COLO829 (cell line): ENCODE data around the gene LRRC36.
"Not testable (repeated sequence)": the region's sequence is repeated elsewhere in the genome, so short reads cannot be mapped to it uniquely, and the experiment has no call there.

Experiments
- DNase-seq: peaks from one replicate; pipeline ENCODE4 v3.0.0; 2012; ENCODE audit warnings: low spot score

The LRRC36 gene

DNA sequence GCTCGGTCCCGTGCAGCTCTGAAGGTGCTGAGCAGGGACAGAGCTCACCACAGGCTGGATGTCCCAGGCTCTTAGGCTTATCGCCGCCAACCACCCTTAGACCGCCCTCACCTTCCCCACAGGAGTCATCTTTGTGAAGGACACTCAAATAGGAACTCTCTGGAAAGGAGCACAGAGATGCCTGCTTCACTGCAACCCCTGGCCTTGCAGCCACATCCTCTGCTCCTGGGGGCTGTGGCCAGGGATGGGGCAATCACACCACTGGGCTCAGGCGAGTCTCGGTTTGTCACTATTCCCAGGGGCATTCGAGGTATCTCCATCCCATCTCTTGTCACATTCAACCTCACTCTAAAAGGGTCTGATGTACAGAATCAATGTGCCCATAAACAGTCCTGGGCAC, 78.7 kb downstream of the LRRC36 start:
- no peak for DNase-seq

DNA sequence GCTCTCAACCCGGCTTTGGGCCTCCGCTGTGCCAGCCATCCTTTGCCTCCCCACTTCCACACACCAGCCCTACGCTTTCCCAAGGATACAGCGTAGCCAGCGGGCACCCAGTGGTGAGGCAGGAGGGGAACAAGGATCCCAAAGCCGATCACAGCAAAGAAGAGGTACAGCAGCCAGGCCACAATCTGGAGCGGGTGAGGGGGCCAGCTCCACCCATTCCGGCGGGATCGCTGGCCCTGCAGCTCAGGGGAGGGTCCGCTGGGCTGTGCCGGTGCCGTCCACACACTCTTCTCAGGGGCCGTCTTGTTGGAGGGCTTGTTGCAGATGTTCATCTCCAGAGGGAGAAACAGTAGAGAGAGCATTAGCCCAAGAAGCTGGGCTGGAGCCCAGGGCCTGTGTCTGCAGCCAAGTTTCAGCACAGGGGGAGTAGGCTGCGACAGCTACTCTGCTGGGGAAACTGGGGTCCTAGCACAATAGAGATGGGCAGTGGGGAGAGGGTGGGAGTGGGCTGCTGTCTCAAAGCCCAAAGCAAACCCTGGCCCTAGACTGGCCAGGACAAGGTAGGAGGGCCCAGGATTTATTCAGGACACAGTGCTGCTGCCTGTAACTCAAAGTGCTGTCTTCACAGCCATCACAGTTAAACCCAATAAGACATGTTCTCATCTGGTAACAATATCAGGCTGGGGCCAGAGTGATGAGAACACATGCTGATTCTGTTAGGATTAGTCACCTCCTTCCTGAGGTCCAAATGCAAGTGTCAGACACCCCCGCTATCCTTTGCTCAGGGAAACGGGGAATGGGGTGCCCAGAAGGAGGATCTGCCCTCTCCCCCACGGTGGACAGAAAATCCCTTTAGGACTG, 79.7 kb downstream of the LRRC36 start:
- DNase-seq = no peak

DNA sequence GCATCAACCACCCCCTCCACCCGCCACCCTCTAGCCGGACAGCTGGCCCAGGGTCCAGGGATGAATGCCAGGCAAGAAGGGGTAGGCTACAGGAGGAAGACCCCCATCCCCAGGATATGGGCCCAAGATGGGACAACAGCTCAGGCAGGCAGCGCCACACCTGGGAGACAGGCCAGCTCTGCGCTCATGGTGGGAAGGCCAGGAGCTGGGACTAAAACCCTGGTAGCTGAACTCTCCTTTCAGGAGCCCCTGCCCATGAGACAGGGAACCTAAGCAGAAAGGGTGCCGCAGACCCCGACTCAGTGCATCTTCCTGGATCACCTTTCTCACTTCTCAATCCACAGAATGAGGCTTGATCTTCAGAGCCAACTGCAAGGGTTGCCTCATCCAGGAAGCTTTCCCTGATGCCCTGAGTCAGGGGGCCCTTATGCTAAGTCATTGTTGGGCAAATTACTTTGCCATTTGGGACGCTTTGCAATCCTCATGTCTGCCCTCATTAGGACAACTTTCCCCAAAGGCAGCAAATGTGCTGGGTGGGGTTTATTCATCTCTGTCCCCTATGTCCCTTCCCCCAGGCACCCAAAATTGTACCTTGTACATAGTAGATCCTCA, 80.7 kb downstream of the LRRC36 start:
- DNase-seq = no peak

DNA sequence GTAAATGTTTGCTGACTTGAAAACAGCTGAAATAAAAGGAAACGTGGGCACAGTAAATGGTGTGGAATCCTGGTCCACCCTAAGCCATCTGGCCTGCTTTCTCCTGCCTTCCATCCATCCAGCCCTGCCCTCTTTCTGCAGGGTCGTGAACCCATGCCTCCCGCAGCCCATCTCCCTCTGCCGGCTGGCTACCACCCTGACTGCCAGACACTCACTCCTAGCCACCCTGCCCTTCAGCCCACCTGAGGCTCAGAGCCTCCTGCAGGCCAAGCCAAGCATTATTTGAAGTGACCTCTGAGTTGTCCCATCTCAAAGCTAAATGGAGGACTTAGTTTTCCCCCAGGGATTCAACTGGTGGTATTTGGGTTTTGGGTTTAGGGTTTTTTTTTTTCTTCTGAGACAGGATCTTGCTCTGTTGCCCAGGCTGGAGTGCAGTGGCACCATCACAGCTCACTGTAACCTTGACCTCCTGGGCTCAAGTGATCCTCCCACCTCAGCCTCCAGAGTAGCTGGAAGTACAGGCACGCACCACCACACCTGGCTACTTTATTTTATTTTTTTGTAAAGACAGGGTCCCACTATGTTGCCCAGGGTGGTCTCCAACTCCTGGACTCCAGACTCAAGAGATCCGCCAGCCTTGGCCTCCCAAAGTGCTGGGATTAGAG, 81.3 kb downstream of the LRRC36 start:
- no peak for DNase-seq

DNA sequence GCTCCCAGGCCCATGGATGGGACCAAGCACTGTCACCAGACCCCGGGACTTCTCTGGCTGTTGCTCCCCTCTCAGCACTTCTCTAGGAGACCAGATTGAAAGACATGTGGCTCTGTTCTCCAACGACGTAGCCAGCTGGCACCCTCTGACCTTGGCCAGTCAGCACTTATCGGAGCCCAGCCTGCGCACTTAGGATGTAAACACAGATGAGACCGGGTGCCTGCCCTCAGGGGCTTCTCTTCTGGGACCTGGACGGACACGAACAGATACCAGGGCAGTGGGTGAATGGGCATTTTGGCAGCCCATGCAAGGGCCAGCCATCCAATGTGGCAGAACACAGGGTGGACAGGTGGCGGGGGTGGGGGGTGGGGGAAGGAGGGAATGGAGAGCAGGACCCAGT, 83.0 kb downstream of the LRRC36 start:
- DNase-seq = no peak

DNA sequence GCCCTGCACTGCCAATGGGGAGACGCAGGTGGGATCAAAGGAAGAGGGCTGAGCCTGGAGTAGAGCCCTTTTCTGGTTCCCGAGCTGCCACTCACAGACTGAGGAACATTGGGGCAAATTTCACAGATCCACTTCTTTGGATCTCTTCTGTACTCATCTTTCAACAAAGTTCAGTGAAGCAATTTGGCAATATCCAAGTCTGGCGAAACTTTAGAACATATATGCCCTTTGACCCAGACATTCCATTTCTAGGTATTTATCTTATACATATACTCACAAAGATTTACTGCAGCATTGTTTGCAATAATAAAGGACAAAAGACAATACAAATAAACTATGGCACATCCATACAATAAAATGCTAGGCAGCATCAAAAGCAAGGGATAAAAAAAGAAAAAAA, 84.7 kb downstream of the LRRC36 start:
- DNase-seq = no peak

DNA sequence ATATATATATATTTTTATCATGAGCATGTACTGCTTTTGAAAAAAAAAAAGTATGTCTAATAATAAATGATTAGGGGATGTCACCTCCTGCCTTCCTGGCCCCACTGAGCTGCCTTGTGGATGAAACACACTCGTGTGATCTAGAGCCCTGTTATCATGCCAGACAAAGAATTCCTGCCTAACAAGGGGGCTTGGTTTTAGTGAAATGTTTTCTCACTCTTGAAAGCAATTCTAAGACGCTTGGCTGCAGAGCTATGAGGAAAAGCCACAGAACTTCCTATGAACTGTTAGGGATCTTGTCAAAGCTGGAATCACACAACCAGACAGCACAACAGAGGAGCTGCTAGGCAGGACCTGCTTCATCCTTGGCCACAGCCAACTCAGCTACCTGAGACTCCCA, 85.7 kb downstream of the LRRC36 start:
- DNase-seq = no peak

DNA sequence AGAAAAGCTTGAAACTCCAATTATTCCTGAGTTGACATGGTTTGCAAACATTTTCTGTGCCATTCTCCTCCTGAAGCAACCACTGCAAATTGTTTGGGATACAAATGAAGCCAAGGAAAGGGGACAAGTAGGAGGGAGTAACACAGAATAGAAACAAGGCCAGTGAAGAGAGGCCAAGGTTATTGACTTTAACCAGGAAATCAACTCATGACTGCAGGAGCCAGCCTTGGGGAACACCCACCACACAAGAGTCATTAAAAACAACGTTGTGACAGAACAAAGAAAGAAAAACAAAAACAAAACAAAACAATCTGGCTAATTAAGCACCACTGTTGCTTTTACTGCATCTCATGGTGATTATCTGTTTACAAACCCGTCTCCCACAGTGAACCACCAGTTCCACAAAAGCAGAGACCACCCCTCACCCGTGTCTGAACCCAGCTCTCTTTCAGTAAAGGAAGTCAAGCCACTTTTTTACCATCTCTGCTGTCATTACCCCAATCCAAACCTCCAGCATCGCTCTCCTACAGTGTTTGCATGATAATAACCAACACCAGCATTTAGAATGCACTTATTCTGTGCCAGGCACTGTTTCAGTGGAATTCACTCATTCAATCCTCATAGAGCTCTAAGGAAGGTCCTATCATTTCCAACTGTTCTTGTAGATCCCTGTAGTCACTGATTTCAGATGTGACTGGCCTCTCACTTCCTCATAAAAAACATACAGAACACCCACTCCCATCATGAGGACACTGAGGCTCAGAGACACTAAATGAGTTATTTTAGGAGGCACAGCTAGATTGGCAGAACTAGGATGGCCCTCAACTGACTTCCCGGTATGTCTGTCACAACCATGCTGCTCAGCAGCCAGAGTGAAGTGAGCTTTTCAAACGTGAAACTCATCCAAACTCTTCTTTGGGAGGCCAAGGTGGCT, 87.6 kb downstream of the LRRC36 start:
- no peak for DNase-seq

DNA sequence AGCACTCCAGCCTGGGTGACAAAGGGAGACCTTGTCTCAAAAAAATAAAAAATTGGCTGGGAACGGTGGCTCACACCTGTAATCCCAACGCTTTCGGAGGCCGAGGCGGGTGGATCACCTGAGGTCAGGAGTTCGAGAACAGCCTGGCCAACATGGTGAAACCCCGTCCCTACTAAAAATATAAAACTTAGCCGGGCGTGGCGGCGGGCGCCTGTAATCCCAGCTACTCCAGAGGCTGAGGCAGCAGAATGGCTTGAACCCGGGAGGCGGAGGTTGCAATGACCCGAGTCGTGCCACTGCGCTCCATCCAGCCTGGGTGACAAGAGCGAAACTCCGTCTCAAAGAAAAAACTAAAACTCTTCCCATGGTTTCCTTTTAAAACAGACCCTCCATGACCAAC, 88.8 kb downstream of the LRRC36 start:
- DNase-seq = not testable (repeated sequence)

DNA sequence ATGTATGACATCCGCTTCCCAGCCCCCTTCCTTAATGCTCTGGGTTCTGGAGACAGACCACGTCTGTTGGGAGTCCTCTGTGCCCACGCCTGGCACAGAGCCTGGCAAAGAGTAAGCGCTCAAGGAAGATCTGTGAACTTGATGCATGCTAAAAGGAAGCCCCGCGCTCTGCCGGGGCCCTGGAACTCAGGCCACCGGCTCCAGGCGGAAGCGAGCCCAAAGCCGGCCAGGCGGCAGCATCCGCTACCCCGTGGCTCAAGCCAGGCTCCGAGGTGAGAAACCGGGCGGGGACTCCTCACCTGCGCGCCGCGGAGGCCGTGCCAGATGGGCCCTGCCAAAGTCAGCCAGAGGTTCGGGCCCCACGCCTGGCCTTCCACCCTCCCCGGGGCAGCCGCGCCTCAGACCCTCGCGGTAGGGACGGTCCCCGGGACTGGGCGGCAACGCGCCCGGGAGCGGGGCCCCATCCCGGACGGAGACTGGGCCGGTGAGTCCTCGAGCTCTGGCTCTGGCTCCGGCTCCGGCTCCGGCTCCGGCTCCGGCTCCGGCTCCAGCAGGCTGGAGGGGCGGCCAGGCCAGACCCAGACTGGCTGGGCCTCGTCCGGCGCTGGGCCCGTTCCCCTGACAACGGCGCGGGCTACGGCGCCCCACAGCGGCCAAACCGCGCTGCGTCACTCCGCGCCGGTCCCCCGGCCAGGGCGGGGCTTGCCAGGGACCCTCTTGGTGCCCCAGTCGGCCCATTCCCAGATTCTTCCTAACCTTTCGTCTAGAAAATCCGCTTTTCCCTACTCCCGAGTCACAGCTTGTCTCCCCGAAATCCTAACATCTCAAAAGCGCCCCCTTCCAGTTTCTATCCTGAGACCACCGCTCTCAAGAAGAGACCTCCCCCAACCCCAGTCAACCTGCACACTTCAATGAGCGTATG, 89.5 kb downstream of the LRRC36 start, which contains the start of gene ZDHHC1:
Gene ZDHHC1 (minus strand): TSS at position 606 of the 922 bp plus-strand sequence. CDS start 8,702 bp downstream, outside the sequence.
- peak; percentile 20 for DNase-seq

DNA sequence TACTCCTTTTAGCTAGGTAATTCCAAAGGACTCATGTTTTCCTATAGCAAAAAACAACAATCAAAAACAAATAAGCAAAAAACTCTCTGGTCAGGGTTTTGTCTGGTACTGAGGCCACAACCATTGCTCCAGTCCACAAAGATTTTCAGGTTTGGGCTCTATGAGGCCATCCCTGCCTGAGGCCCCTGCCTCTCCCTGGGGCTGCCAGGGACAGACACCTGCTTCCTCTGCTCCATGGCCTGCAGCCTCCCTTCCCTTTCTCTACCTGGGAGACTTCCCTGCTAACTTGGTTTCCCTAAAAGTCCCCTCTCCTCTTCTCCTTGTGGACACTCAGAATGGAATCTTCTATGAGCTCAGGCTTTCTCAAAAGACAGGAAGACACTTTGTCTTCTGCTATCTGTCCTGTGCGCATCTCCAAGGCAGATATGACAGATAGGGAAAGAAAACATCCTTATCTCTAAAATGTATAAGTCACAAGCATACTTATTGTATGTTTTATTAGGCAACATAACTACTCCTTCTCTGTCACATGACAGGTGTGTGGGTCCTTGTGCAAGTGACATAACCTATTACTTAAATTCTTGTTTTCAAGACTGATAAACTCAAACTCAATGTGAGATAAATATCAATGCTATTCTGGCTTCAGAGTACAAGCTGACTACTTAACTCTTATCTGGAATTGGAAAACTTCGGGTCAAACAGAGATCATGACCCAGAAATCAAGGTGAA, 90.9 kb downstream of the LRRC36 start:
- DNase-seq = no peak

DNA sequence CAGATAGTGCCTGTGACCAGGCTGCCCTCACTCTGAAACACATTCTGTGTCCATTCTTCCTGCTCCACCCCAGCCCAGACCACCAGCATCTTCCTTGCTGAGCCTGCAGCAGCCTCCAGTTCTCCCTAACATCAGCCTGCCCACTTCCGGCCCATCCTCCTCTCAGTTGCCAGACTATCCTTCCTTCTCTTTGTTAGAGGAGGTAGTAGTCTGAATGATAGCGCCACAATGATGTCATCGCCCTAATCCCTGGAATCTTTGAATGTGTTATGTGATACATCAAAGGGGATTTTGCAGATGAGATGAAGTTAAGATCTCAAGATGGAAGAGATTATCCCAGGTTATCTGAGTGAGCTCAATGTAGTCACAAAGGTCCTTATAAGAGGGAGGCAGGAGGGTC, 92.9 kb downstream of the LRRC36 start:
- no peak for DNase-seq

DNA sequence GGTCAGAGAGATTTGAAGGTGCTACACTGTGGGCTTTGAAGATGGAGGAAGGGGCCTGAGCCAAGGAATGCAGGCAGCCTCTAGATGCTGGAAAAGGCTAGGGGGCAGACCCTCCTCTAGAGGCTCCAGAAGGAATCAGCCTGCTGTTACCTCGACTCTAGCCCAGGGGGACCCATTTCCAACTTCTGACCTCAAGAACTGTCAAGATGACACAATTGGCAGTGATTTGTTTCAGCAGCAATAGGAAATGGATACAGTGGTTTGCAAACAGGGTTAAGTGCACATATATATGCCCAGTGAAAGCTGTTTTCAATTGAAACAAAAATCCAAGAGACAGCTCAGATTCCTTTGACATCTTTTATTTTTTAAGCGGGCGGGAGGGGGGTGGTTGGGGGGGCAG, 93.3 kb downstream of the LRRC36 start:
- DNase-seq = no peak

DNA sequence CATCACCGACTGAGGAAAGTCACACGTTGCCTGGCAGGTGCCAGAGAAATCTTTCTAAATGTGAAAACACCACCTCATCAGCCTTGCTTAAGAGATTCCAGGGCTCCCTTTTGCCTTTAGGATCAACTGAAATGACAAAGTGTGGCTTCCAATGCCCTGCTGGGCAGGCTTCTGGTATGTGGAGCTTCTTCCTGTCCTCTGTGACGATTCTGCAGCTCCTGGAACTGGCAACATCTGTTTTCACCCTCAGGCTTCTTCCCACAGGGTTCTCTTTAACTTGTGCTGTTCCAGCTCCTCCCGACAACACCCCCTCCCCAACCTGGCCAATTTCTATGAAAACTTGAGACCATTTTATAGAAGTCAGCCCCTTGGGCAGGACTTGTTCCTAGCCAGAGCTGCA, 94.4 kb downstream of the LRRC36 start:
- no peak for DNase-seq

DNA sequence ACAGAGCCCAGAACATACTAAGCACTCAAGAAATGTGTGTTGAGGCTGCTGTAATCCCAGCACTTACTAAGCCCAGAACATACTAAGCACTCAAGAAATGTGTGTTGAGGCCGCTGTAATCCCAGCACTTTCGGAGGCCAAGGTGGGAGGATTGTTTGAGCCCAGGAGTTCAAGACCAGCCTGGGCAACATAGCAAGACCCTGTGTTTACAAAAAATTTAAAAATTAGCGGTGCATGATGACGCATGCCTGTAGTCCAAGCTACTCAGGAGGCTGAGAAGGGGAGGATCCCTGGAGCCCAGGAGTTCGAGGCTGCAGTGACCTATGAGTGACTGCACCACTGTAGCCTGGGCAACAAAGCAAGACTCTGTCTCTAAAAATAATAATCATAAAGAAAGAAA, 96.4 kb downstream of the LRRC36 start:
- DNase-seq = no peak

DNA sequence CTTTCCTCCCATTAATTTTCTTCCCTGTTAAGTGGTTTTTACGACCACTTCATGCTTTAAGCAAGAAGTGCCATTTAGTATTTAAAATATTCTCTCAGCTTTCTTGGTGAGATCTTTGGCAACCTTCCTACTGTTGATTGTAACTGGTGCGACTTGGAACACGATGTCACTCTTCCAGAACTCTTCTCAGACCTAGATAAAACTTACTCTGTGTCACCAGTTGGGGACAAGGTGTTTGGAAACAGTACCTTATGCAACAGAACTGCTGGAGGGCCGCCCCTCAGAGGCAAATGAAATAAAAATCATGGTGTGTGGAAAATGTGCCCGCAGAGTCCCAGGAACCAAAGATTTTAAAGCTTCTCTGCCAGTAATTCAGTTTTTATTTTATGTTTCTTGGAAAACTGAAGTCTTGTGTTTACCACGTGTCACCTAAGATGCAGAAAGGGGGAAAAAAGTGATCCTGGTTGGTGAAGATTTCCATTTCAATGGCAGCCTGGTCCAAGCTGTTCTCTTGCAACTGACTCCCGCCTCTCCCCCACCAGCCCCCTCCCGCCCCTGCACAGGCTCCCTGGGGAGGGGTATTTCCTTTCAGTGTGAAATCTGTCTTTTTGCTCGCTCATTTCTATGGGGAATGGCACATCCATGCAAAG, 97.1 kb downstream of the LRRC36 start:
- no peak for DNase-seq

DNA sequence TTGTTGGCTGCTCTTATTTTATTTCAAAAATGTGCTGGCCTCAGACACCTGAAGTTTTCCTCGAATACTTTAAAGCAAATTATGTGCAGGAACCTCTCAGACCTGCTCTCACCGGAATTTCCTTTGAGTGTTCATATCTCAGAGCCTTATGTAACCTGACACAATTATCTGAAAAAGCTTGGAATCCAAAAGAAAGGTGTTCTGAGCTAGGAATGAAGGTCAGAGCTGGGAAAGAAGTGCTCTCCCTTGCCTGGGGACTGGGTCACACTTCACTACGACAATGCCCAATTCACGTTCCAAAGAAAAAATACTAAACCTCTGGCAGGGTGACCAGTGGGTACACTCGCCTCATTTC, 97.6 kb downstream of the LRRC36 start:
- no peak for DNase-seq

DNA sequence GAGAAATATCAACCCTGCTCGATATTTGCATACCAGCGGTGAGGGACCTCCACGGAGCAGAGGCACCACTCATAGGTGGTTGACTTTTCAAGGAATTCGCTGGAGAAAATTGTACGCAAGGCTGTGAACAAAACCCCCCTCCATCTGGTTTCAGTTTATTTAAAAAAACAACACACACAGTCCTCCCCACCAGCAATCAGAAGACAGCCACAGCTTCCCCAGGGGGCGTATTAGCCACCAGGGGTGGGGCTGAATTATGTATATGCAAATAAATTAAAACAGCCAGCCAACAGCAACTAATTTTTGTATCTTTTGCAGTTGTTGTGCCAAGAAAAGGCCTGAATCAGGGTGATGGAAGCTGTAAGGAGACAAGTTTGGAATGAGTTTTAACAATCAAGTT, 98.4 kb downstream of the LRRC36 start:
- DNase-seq = no peak

DNA sequence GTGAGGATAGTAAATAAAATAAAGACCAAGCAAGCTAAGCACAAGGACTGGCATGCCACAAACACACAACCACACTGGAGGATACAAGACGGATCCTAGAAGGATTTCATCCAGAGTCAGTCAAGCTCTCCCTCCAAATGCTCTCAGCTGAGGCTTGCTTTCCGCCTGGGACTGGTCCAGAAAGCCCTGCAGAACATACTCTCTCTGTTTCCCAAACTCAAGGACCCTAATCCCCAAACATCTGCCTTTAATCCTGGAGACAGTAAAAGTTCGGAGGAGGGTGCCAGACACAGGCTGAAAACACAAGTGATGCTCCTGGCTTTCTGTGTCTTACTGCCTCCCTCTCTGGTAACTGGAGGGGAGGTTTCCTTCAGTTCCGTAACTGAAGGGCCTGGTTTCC, 99.0 kb downstream of the LRRC36 start:
- DNase-seq = no peak

DNA sequence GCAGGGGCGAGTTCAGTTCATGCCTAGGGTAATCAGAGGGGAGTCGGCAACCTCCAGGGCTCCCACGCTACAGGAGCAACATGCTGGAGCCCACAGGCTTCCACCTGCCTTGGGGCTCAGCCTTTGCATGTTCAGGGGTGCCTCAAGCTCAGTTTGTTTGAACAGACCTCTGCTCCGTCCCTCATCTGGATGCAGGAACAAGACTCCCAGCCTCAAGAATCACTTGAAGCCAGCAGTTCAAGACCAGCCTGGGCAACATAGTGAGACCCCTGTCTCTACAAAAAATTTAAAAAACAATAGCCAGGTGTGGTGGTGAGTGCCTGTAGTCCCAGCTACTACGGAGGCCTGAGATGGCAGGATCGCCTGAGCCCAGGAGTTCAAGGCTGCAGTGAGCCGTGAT, 99.4 kb downstream of the LRRC36 start:
- no peak for DNase-seq
